Limb (tissue), 2 donors: Measurements from ENCODE around the gene MMP11.

Experiments
- DNase-seq, 2 donors: peaks; one replicate each; pipeline ENCODE4 v3.0.0-alpha.2; 2016; ENCODE audit errors: extremely low spot score in 2 of 2

MMP11 gene

GRCh38 chr22:23801238-23801821 lies 28.7 kb downstream of the MMP11 start:
- DNase-seq = no peak

GRCh38 chr22:23801886-23802377 lies 29.3 kb downstream of the MMP11 start:
- no peak for DNase-seq

GRCh38 chr22:23803001-23803819 lies 30.6 kb downstream of the MMP11 start:
- DNase-seq = no peak

- no peak for DNase-seq
Measured at GRCh38 chr22:23804781-23805291, 32.2 kb downstream of the MMP11 start.

GRCh38 chr22:23806837-23807236 lies 34.2 kb downstream of the MMP11 start:
- no peak for DNase-seq

GRCh38 chr22:23812378-23812777 lies 39.7 kb downstream of the MMP11 start:
- DNase-seq = no peak

GRCh38 chr22:23815541-23816155 lies 43.0 kb downstream of the MMP11 start:
- no peak for DNase-seq

- DNase-seq = peak in 1 of 2 donors; percentile 20
Measured at GRCh38 chr22:23816156-23816976, 43.7 kb downstream of the MMP11 start.

- DNase-seq = no peak
Measured at GRCh38 chr22:23817146-23817545, 44.5 kb downstream of the MMP11 start.

- no peak for DNase-seq
Measured at GRCh38 chr22:23818541-23818940, 45.9 kb downstream of the MMP11 start.

GRCh38 chr22:23820748-23821211 lies 48.1 kb downstream of the MMP11 start:
- no peak for DNase-seq

- peak in 1 of 2 donors; percentile 24 for DNase-seq
Measured at GRCh38 chr22:23822101-23822671, 49.5 kb downstream of the MMP11 start.

GRCh38 chr22:23823331-23823791 lies 50.7 kb downstream of the MMP11 start:
- no peak for DNase-seq

GRCh38 chr22:23824476-23825245 lies 52.0 kb downstream of the MMP11 start:
- no peak for DNase-seq

GRCh38 chr22:23825246-23825905 lies 52.7 kb downstream of the MMP11 start:
- no peak for DNase-seq

- peak in 1 of 2 donors; percentile 30 for DNase-seq
Measured at GRCh38 chr22:23826510-23827350, 54.1 kb downstream of the MMP11 start.

GRCh38 chr22:23827351-23827995 lies 54.8 kb downstream of the MMP11 start:
- DNase-seq = no peak
